H1 (cell line): Measurements from ENCODE around the gene FXYD7. TPM values are rescaled to one million over a fixed set of nuclear protein-coding genes. Genes with fewer than 3 reads are reported as not detected.

ENCODE experiments used
- CTCF ChIA-PET: fragments of 300-600 bp; sonication (Branson Sonifier 250); formaldehyde crosslinking; loops from one replicate; lab custom pipeline; 2021; ENCODE audit not compliant: partially characterized antibody; lab: Charles Lee
- POLR2A ChIA-PET: fragments of 300-600 bp; sonication (Branson Sonifier 250); formaldehyde crosslinking; loops from one replicate; lab custom pipeline; 2021; ENCODE audit warnings: inconsistent platforms; ENCODE audit not compliant: partially characterized antibody; lab: Charles Lee
- DNase-seq, 2 experiments: peaks; one replicate each; pipeline versions ENCODE4 v3.0.0 to v3.0.0-alpha.2; 2010 to 2022; ENCODE audit warnings: low spot score in 2 of 2, low read depth in 1 of 2, mixed read lengths in 1 of 2
- FAIRE-seq: peaks from 2 replicates; lab custom pipeline; 2011; peaks lifted over from hg19 to GRCh38; lab: Jason Lieb, UNC
- H2AFZ ChIP-seq: 2 replicates; pipeline ENCODE4 v1.8.1; 2012; ENCODE audit warnings: low read length, inconsistent platforms
- H2AK5ac ChIP-seq: 2 replicates; pipeline ENCODE4 v1.6.1; 2013; ENCODE audit warnings: low read depth, low read length
- H2BK120ac ChIP-seq: replicated peaks from 2 replicates; pipeline ENCODE3; 2013; ENCODE audit warnings: low read depth, low read length, inconsistent platforms
- H2BK12ac ChIP-seq: 2 replicates; pipeline ENCODE4 v1.6.1; 2013; ENCODE audit warnings: low read depth, low read length
- H2BK15ac ChIP-seq: 2 replicates; pipeline ENCODE4 v1.6.1; 2013; ENCODE audit warnings: low read length
- H2BK20ac ChIP-seq: 2 replicates; pipeline ENCODE4 v1.6.1; 2013; ENCODE audit warnings: low read length
- H2BK5ac ChIP-seq: 2 replicates; pipeline ENCODE4 v1.6.1; 2013; ENCODE audit warnings: low read depth, low read length
- H3K14ac ChIP-seq: 2 replicates; pipeline ENCODE4 v1.6.1; 2013; ENCODE audit warnings: inconsistent platforms; ENCODE audit not compliant: insufficient read length
- H3K18ac ChIP-seq: 2 replicates; pipeline ENCODE4 v1.6.1; 2013; ENCODE audit warnings: low read length; ENCODE audit errors: extremely low read depth
- H3K23ac ChIP-seq: 2 replicates; pipeline ENCODE4 v1.6.1; 2013; ENCODE audit warnings: inconsistent platforms; ENCODE audit not compliant: insufficient read length
- H3K23me2 ChIP-seq: 2 replicates; pipeline ENCODE4 v1.6.1; 2013; ENCODE audit warnings: low read depth, low read length
- H3K27ac ChIP-seq: 2 replicates; pipeline ENCODE4 v1.6.1; 2011; ENCODE audit warnings: low read depth, low read length, inconsistent platforms
- H3K27me3 ChIP-seq, 4 experiments: replicated peaks in 1 of 4; 1 replicate in 1 of 4; 2 replicates in 3 of 4; pipeline versions ENCODE4 v1.6.1 to v1.8.1; 2011 to 2013; ENCODE audit warnings: low read length in 3 of 4, mild to moderate bottlenecking in 3 of 4, inconsistent platforms in 2 of 4, mixed read lengths in 2 of 4, moderate library complexity in 1 of 4; ENCODE audit not compliant: control insufficient read depth in 3 of 4, insufficient read depth in 3 of 4; ENCODE audit errors: extremely low read depth in 1 of 4
- H3K36me3 ChIP-seq, 4 experiments: 2 replicates each; pipeline versions ENCODE4 v1.6.1 to v1.8.1; 2011 to 2013; ENCODE audit warnings: mild to moderate bottlenecking in 4 of 4, low read length in 3 of 4, moderate library complexity in 2 of 4, control low read depth in 1 of 4, inconsistent platforms in 1 of 4; ENCODE audit not compliant: insufficient read depth in 4 of 4, control insufficient read depth in 2 of 4
- H3K4ac ChIP-seq: replicated peaks from 2 replicates; pipeline ENCODE3; 2013; ENCODE audit warnings: low read length, low read depth, mixed read lengths, inconsistent platforms; ENCODE audit not compliant: insufficient read length
- H3K4me1 ChIP-seq, 4 experiments: replicated peaks in 1 of 4; 1 replicate in 1 of 4; 2 replicates in 3 of 4; pipeline versions ENCODE4 v1.6.1 to v1.8.1; 2011 to 2013; ENCODE audit warnings: low read length in 3 of 4, inconsistent platforms in 2 of 4, mixed read lengths in 1 of 4; ENCODE audit not compliant: insufficient read depth in 4 of 4, control insufficient read depth in 3 of 4
- H3K4me2 ChIP-seq, 2 experiments: 2 replicates each; pipeline versions ENCODE4 v1.6.1 to v1.8.1; 2011 to 2013; ENCODE audit warnings: low read depth in 2 of 2, low read length in 2 of 2, control low read depth in 1 of 2, inconsistent platforms in 1 of 2, mild to moderate bottlenecking in 1 of 2; ENCODE audit not compliant: insufficient read depth in 1 of 2
- H3K4me3 ChIP-seq, 4 experiments: fragments of 200-600, 300-600 bp in 1 of 4; sonication (generic), shearing (Covaris generic), sonication (Bioruptor Twin) in 1 of 4; 2 replicates each; pipeline versions ENCODE4 v1.5.1 to v1.8.1; 2011 to 2016; ENCODE audit warnings: low read length in 4 of 4, low read depth in 3 of 4, control low read depth in 2 of 4, inconsistent platforms in 2 of 4, mild to moderate bottlenecking in 2 of 4, mixed read lengths in 1 of 4, moderate library complexity in 1 of 4; ENCODE audit not compliant: insufficient read depth in 2 of 4; ENCODE audit errors: extremely low read depth in 1 of 4
- H3K56ac ChIP-seq: replicated peaks from 2 replicates; pipeline ENCODE3; 2013; ENCODE audit warnings: low read depth, mild to moderate bottlenecking, mixed read lengths, low read length, inconsistent platforms; ENCODE audit not compliant: insufficient read length
- H3K79me1 ChIP-seq: 2 replicates; pipeline ENCODE4 v1.6.1; 2013; ENCODE audit warnings: low read depth, low read length, control low read depth
- H3K79me2 ChIP-seq, 2 experiments: 2 replicates each; pipeline versions ENCODE4 v1.6.1 to v1.8.1; 2012 to 2013; ENCODE audit warnings: low read length in 2 of 2, mild to moderate bottlenecking in 2 of 2, inconsistent platforms in 1 of 2; ENCODE audit not compliant: insufficient read depth in 2 of 2, control insufficient read depth in 1 of 2
- H3K9ac ChIP-seq, 4 experiments: replicated peaks in 1 of 4; 1 replicate in 1 of 4; 2 replicates in 3 of 4; pipeline versions ENCODE4 v1.6.1 to v1.8.1; 2011 to 2013; ENCODE audit warnings: low read depth in 3 of 4, low read length in 3 of 4, control low read depth in 2 of 4, mild to moderate bottlenecking in 2 of 4, moderate library complexity in 2 of 4, inconsistent platforms in 1 of 4; ENCODE audit errors: extremely low read depth in 1 of 4
- H3K9me3 ChIP-seq, 2 experiments: 2 replicates each; pipeline versions ENCODE4 v1.6.1 to v1.8.1; 2012 to 2013; ENCODE audit warnings: mild to moderate bottlenecking in 2 of 2, moderate library complexity in 2 of 2, control low read depth in 1 of 2, inconsistent platforms in 1 of 2, low read depth in 1 of 2, low read length in 1 of 2, mixed read lengths in 1 of 2; ENCODE audit not compliant: insufficient read depth in 2 of 2
- H4K20me1 ChIP-seq, 2 experiments: replicated peaks in 1 of 2; 2 replicates each; pipeline versions ENCODE3 to v1.8.1; 2011 to 2013; ENCODE audit warnings: inconsistent platforms in 2 of 2, low read length in 2 of 2, mild to moderate bottlenecking in 1 of 2; ENCODE audit not compliant: insufficient read depth in 2 of 2, control insufficient read depth in 1 of 2
- H4K5ac ChIP-seq: 2 replicates; pipeline ENCODE4 v1.6.1; 2013; ENCODE audit warnings: low read length, low read depth, mixed read lengths, inconsistent platforms; ENCODE audit not compliant: insufficient read length
- H4K8ac ChIP-seq: 2 replicates; pipeline ENCODE4 v1.8.0; 2013; ENCODE audit warnings: mild to moderate bottlenecking, moderate library complexity, low read length, inconsistent platforms; ENCODE audit not compliant: insufficient read depth; ENCODE audit errors: extremely low read depth
- H4K91ac ChIP-seq: replicated peaks from 2 replicates; pipeline ENCODE3; 2013; ENCODE audit warnings: low read length, mixed read lengths, inconsistent platforms; ENCODE audit not compliant: insufficient read length
- BACH1 ChIP-seq: IDR thresholded peaks from 2 replicates; pipeline ENCODE4 v1.6.1; 2012; ENCODE audit warnings: low read length, improper control_type of control experiment
- BCL11A ChIP-seq, 2 experiments: IDR thresholded peaks; one replicate each; pipeline ENCODE4 v1.6.1; 2011; ENCODE audit warnings: low read depth in 2 of 2, low read length in 2 of 2, mild to moderate bottlenecking in 2 of 2
- GTF2F1 ChIP-seq: IDR thresholded peaks from 2 replicates; pipeline ENCODE4 v1.6.1; 2012; ENCODE audit warnings: low read depth, low read length, improper control_type of control experiment, borderline replicate concordance
- NANOG ChIP-seq: IDR thresholded peaks from 2 replicates; pipeline ENCODE4 v1.6.1; 2011; ENCODE audit warnings: low read length, low read depth, mild to moderate bottlenecking, inconsistent platforms; ENCODE audit not compliant: insufficient read depth, poor library complexity, severe bottlenecking
- NRF1 ChIP-seq: IDR thresholded peaks from 2 replicates; pipeline ENCODE4 v1.6.1; 2011; ENCODE audit warnings: mild to moderate bottlenecking, low read depth, low read length, improper control_type of control experiment
- SIN3A ChIP-seq, 2 experiments: IDR thresholded peaks in 1 of 2; conservative IDR thresholded peaks in 1 of 2; 2 replicates each; pipeline ENCODE4 v1.6.1; 2011 to 2012; ENCODE audit warnings: low read length in 2 of 2, improper control_type of control experiment in 1 of 2, low read depth in 1 of 2, mild to moderate bottlenecking in 1 of 2
- ZNF274 ChIP-seq: IDR thresholded peaks from 2 replicates; pipeline ENCODE4 v1.7.0; 2012; ENCODE audit warnings: low read length, borderline replicate concordance; ENCODE audit errors: extremely low read depth
- WGBS, 2 experiments: shearing (Covaris generic) in 1 of 2; methylation state at CpG; one replicate each; pipeline versions ENCODE4 v1.1.6 to v1.1.7; 2013 to 2015; ENCODE audit warnings: low lambda C conversion rate in 2 of 2, mixed read lengths in 2 of 2, inconsistent platforms in 1 of 2, low coverage in 1 of 2, missing lambda C conversion rate in 1 of 2; ENCODE audit not compliant: insufficient replicate concordance in 2 of 2, insufficient coverage in 1 of 2, insufficient read length in 1 of 2; ENCODE audit errors: extremely low coverage in 1 of 2, missing lambda C conversion rate in 1 of 2; 5-methylcytosine and 5-hydroxymethylcytosine counted together
- polyA plus RNA-seq, 7 experiments: library from polyadenylated mRNA; depleted of rRNA in 3 of 7; stranded (reverse) in 5 of 7; unstranded in 2 of 7; fragments of >200 nt in 5 of 7; fragments of 200-250 nt in 2 of 7; gene quantifications; 1 replicate in 5 of 7; 2 replicates in 1 of 7; 4 replicates in 1 of 7; pipeline versions ENCODE4 v1.2.1 to v1.2.3, GENCODE V29; 2011 to 2013; ENCODE audit warnings: missing spikeins in 2 of 7, mixed read lengths in 2 of 7
- total RNA-seq: library from RNA; stranded (reverse); fragmentation: NEBNext Ultra II Directional; extraction: Animal tissue kit (Norgen Biotek cat#: 25700); gene quantifications from 2 replicates; pipeline ENCODE4 v1.2.1, GENCODE V29; 2021

FXYD7 gene
- total and polyA plus RNA-seq, 2 of the 8 experiments (the other 6 are each of a cell fraction or from before 2014, with no cell fraction given) = 12.1 to 14.3 TPM

- Histone ChIP-seq H4K5ac (no peak overlapping the region), H3K18ac (no peak overlapping the region), H3K9ac (no peak overlapping the region), H2BK120ac (no peak overlapping the region), H4K91ac (no peak overlapping the region), H4K20me1 (no peaks in the 10 kb centered on the region), H3K27me3 (peaks cover 0 to 3% (median 1%) of the 10 kb centered on the region in 4 experiments; a peak in 3 of 7 replicates), H3K9me3 (no peaks in the 10 kb centered on the region), H3K4me3 (no peak overlapping the region), H3K23me2 (peaks cover 6% of the 10 kb centered on the region), H2BK5ac (no peak overlapping the region), H3K4me1 (peaks cover 3 to 23% (median 18%) of the 10 kb centered on the region in 4 experiments; a peak in 6 of 7 replicates), H3K79me1 (no peaks in the 10 kb centered on the region), H3K4ac (no peak overlapping the region), H3K23ac (no peak overlapping the region), H3K56ac (no peak overlapping the region), H2AK5ac (no peak overlapping the region), H2AFZ (no peak overlapping the region), H3K79me2 (no peaks in the 10 kb centered on the region), H2BK12ac (no peak overlapping the region), H3K36me3 (no peaks in the 10 kb centered on the region), H3K4me2 (no peak overlapping the region), H4K8ac (no peak overlapping the region), H2BK20ac (no peak overlapping the region), H2BK15ac (no peak overlapping the region), H3K14ac (no peak overlapping the region), H3K27ac (no peak overlapping the region)
- POLR2A ChIA-PET = interaction anchor here (0.9 to 2.8 kb wide), 15 partner anchors 10 to 92 kb away, joined by 3 to 9 read pairs (median 3); no protein-coding TSS in a partner anchor
- CTCF ChIA-PET = interaction anchor here (0.6 to 10.2 kb wide), 44 partner anchors 9 to 725 kb away, joined by 3 to 154 read pairs (median 5); partner anchors contain the start of genes FXYD3, FXYD5 and HPN
- WGBS, 2 experiments = 83% methylated on average over 11 of the region's 11 CpGs; no CpG with 5 or more reads in 1 of the 2 experiments
- FAIRE-seq = no peak
- TF ChIP-seq NANOG = no peak
- TF ChIP-seq NRF1 = no peak
- no peak for TF ChIP-seq SIN3A (conservative IDR thresholded peaks at IDR 0.05 in 1 of 2, IDR thresholded peaks at IDR 0.05 in 1 of 2; ENCODE audit: low read depth in 1 of 2, low read length in 2 of 2)
- no peak for TF ChIP-seq BACH1
- TF ChIP-seq BCL11A (IDR thresholded peaks at IDR 0.05; ENCODE audit: low read depth in 2 of 2, low read length in 2 of 2) = no peak
- TF ChIP-seq GTF2F1 = no peak
- no peak for TF ChIP-seq ZNF274
- DNase-seq = no peak
Measured at GRCh38 chr19:35136231-35136630, 6.8 kb upstream of the FXYD7 start.
